Stimulated activated CD4-positive, alpha-beta T cell treated with anti-CD3 and anti-CD28 coated beads, Interleukin-12 subunit alpha, Interleukin-12 subunit beta, amount 100 ng/mL, for 24 hours (primary cell): ENCODE data around the gene SENP7.
"Not testable (repeated sequence)": the region's sequence is repeated elsewhere in the genome, so short reads cannot be mapped to it uniquely, and the experiment has no call there.

Experiments
- DNase-seq, 2 experiments: peaks; one replicate each; pipeline ENCODE4 v3.0.0-alpha.2; 2020; ENCODE audit warnings: low read depth in 2 of 2

SENP7 gene

GRCh38 chr3:101521211-101521701 lies 8.2 kb upstream of the SENP7 start:
- DNase-seq: no peak

GRCh38 chr3:101519685-101520365 lies 6.8 kb upstream of the SENP7 start:
- no peak for DNase-seq

GRCh38 chr3:101518421-101518871 lies 5.4 kb upstream of the SENP7 start:
- peak; percentile 11 to 17 for DNase-seq

GRCh38 chr3:101513419-101513986 lies 491 bp upstream of the SENP7 start:
- DNase-seq: no peak

- DNase-seq: no peak
These were observed 691 bp downstream of the SENP7 start for GRCh38 chr3:101512396-101512645.

- no peak for DNase-seq
These were observed 3.2 kb downstream of the SENP7 start for GRCh38 chr3:101509811-101510210.

- DNase-seq: no peak
These were observed 3.7 kb downstream of the SENP7 start for GRCh38 chr3:101509281-101509680.

GRCh38 chr3:101501783-101502182 lies 11.2 kb downstream of the SENP7 start:
- DNase-seq: no peak

- DNase-seq: no peak
These were observed 12.8 kb downstream of the SENP7 start for GRCh38 chr3:101500208-101500607.

GRCh38 chr3:101497803-101498202 lies 15.2 kb downstream of the SENP7 start:
- no peak for DNase-seq

- DNase-seq: no peak
These were observed 17.5 kb downstream of the SENP7 start for GRCh38 chr3:101495552-101495951.

GRCh38 chr3:101484805-101485620 lies 28.0 kb downstream of the SENP7 start:
- DNase-seq: no peak

GRCh38 chr3:101478980-101479379 lies 34.0 kb downstream of the SENP7 start:
- no peak for DNase-seq

- DNase-seq: not testable (repeated sequence)
These were observed 38.0 kb downstream of the SENP7 start for GRCh38 chr3:101474841-101475552.

- DNase-seq: not testable (repeated sequence)
These were observed 44.3 kb downstream of the SENP7 start for GRCh38 chr3:101468676-101469075.

- not testable (repeated sequence) for DNase-seq
These were observed 45.7 kb downstream of the SENP7 start for GRCh38 chr3:101467310-101467663.

- DNase-seq: no peak
These were observed 46.3 kb downstream of the SENP7 start for GRCh38 chr3:101466465-101467309.

GRCh38 chr3:101464235-101464634 lies 48.8 kb downstream of the SENP7 start:
- no peak for DNase-seq

GRCh38 chr3:101461451-101461850 lies 51.6 kb downstream of the SENP7 start:
- DNase-seq: no peak

GRCh38 chr3:101458387-101458786 lies 54.6 kb downstream of the SENP7 start:
- DNase-seq: no peak

GRCh38 chr3:101454629-101455028 lies 58.4 kb downstream of the SENP7 start:
- no peak for DNase-seq
